OCI-LY1 (cell line): ENCODE measurements around the gene PARD3.

ENCODE experiments used
- EZH2 ChIP-seq: fragments of 200-600 bp; sonication (generic), shearing (Covaris generic); IDR thresholded peaks from 2 replicates; pipeline ENCODE4 v1.8.0; 2017; ENCODE audit warnings: borderline replicate concordance, mixed run types, mild to moderate bottlenecking, antibody characterized with exemption, low read length, moderate library complexity, mixed read lengths
- TF ChIP-seq, protein P1 (sequence below): fragments of 200-600 bp; sonication (generic), shearing (Covaris generic); IDR thresholded peaks from 2 replicates; pipeline ENCODE4 v1.5.1; 2017; ENCODE audit warnings: mild to moderate bottlenecking, antibody characterized with exemption, low read length, moderate library complexity, mixed read lengths

DNA sequence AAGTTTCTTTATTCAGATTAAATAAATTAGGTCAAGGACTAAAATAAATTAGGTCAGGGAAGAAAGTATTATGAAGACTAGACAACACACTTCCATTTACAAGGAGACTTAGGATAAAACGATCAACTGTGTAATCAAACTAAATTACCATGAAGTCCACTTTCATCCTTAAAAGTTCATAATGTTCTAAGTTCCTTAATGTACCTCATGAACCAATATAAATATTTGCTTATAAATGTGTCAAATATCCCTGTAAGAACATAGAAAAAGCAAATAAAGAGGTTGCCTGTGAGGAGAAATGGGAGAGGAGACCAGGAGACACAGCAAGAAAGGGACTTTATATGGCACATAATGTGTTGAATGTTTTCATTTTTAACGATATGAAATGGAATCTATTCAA lies 345.6 kb downstream of the PARD3 start:
- TF ChIP-seq, protein P1, sequence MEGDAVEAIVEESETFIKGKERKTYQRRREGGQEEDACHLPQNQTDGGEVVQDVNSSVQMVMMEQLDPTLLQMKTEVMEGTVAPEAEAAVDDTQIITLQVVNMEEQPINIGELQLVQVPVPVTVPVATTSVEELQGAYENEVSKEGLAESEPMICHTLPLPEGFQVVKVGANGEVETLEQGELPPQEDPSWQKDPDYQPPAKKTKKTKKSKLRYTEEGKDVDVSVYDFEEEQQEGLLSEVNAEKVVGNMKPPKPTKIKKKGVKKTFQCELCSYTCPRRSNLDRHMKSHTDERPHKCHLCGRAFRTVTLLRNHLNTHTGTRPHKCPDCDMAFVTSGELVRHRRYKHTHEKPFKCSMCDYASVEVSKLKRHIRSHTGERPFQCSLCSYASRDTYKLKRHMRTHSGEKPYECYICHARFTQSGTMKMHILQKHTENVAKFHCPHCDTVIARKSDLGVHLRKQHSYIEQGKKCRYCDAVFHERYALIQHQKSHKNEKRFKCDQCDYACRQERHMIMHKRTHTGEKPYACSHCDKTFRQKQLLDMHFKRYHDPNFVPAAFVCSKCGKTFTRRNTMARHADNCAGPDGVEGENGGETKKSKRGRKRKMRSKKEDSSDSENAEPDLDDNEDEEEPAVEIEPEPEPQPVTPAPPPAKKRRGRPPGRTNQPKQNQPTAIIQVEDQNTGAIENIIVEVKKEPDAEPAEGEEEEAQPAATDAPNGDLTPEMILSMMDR = no peak
- no peak for TF ChIP-seq EZH2
